NT2/D1 (cell line): ENCODE results near the gene TMEM132C.

Source experiments
- DNase-seq: peaks from one replicate; pipeline ENCODE4 v3.0.0-alpha.2; 2011; ENCODE audit warnings: low read depth, low spot score
- H3K27me3 ChIP-seq: 2 replicates; pipeline ENCODE4 v1.6.0; 2011; ENCODE audit warnings: mild to moderate bottlenecking; ENCODE audit not compliant: insufficient read length, insufficient read depth
- H3K36me3 ChIP-seq: 2 replicates; pipeline ENCODE4 v1.6.1; 2011; ENCODE audit warnings: mild to moderate bottlenecking, low read length, mixed read lengths; ENCODE audit not compliant: insufficient read depth, insufficient read length
- H3K4me1 ChIP-seq: 2 replicates; pipeline ENCODE4 v1.5.1; 2011; ENCODE audit not compliant: insufficient read depth, insufficient read length
- H3K4me3 ChIP-seq: 2 replicates; pipeline ENCODE4 v1.5.1; 2011; ENCODE audit warnings: low read depth; ENCODE audit not compliant: insufficient read length
- H3K9ac ChIP-seq: 2 replicates; pipeline ENCODE4 v1.6.0; 2011; ENCODE audit warnings: low read depth; ENCODE audit not compliant: insufficient read length
- H3K9me3 ChIP-seq: 2 replicates; pipeline ENCODE4 v1.5.1; 2011; ENCODE audit warnings: mild to moderate bottlenecking, low read length; ENCODE audit not compliant: insufficient read depth
- SUZ12 ChIP-seq: IDR thresholded peaks from 2 replicates; pipeline ENCODE4 v1.6.1; 2011; ENCODE audit not compliant: insufficient read length, insufficient read depth; ENCODE audit errors: extremely low read depth
- YY1 ChIP-seq: IDR thresholded peaks from 2 replicates; pipeline ENCODE4 v1.6.1; 2011; ENCODE audit not compliant: insufficient read length, insufficient read depth
- ZNF274 ChIP-seq: IDR thresholded peaks from 2 replicates; pipeline ENCODE4 v1.6.1; 2011; ENCODE audit warnings: mild to moderate bottlenecking, low read depth, low read length

TMEM132C gene

GRCh38 chr12:128557231-128557630, 290.3 kb downstream of the TMEM132C start:
- no peak for TF ChIP-seq ZNF274
- no peak for TF ChIP-seq SUZ12
- Histone ChIP-seq H3K36me3 (no peaks in the 10 kb centered on the region), H3K9me3 (0 out of 2 replicates have a peak, but pooled peaks cover under 1% of the 10 kb centered on the region), H3K9ac (no peak overlapping the region), H3K4me1 (no peaks in the 10 kb centered on the region), H3K4me3 (no peak overlapping the region), H3K27me3 (no peaks in the 10 kb centered on the region)
- no peak for DNase-seq

GRCh38 chr12:128564956-128565355, 298.0 kb downstream of the TMEM132C start:
- H3K9me3 ChIP-seq: peaks cover 13% of the 10 kb centered on the region; the same call in 1 of the 2 replicates
- TF ChIP-seq SUZ12 (no peak), ZNF274 (no peak), YY1 (no peak)
- H3K9ac ChIP-seq: no peak overlapping the region
- H3K4me1 ChIP-seq: no peaks in the 10 kb centered on the region
- H3K4me3 ChIP-seq: no peak overlapping the region
- no peaks in the 10 kb centered on the region for H3K27me3 ChIP-seq
- DNase-seq: no peak
- no peaks in the 10 kb centered on the region for H3K36me3 ChIP-seq

DNA sequence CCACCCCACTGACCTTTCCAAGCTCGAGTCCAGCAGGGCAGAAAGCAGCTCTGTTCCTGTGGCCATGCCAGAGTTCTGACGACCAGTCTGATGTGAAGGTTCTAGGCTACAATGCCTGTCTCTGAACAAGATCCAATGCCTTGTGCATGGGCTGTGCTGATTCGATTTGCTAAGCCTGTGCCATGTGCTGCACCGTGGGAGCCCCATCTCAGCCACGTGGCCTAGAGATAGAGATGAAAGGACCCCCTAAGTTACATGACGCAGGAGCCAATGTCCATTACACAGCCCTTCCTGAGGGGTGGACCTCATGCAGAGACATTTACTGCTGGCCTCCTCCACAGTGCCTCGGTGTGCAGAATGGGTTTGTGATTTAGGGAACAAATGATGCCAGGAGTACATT, 300.8 kb downstream of the TMEM132C start:
- no peak for TF ChIP-seq YY1
- no peak for TF ChIP-seq ZNF274
- no peak for TF ChIP-seq SUZ12
- Histone ChIP-seq H3K4me3 (no peak overlapping the region), H3K4me1 (no peaks in the 10 kb centered on the region), H3K36me3 (no peaks in the 10 kb centered on the region), H3K9ac (no peak overlapping the region), H3K9me3 (peaks cover 18% of the 10 kb centered on the region), H3K27me3 (no peaks in the 10 kb centered on the region)
- no peak for DNase-seq

GRCh38 chr12:128570191-128571065, 303.5 kb downstream of the TMEM132C start:
- Histone ChIP-seq H3K4me3 (no peak overlapping the region), H3K4me1 (no peaks in the 10 kb centered on the region), H3K9me3 (peaks cover 10% of the 10 kb centered on the region), H3K27me3 (no peaks in the 10 kb centered on the region), H3K36me3 (no peaks in the 10 kb centered on the region), H3K9ac (no peak overlapping the region)
- no peak for DNase-seq
- TF ChIP-seq YY1 (no peak), ZNF274 (no peak), SUZ12 (no peak)

- TF ChIP-seq ZNF274: no peak
- no peak for TF ChIP-seq SUZ12
- no peak for TF ChIP-seq YY1
- Histone ChIP-seq H3K4me1 (no peaks in the 10 kb centered on the region), H3K9me3 (peaks cover 10% of the 10 kb centered on the region), H3K4me3 (no peak overlapping the region), H3K27me3 (no peaks in the 10 kb centered on the region), H3K36me3 (no peaks in the 10 kb centered on the region), H3K9ac (no peak overlapping the region)
- no peak for DNase-seq
These were observed 305.2 kb downstream of the TMEM132C start for GRCh38 chr12:128571906-128572810.

DNA sequence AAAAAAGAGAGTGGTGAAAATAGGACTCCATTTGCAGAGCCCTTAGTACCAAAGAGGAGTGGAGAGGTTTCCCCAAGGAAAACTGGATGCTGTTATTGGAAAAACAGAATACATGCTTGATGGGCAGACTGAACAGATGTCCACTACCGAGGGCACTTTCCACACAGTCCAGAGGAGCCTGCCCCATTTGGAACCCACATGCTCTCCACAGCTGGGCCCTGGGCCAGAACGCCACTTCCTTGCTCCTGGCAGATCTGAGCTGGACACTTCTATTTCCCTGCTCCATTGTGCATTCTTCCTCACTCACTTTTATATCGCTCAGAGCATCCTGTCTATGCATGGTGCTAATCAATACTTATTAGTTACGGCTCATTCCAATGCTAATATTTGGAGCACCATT, 306.9 kb downstream of the TMEM132C start:
- no peak overlapping the region for H3K9ac ChIP-seq
- H3K36me3 ChIP-seq: no peaks in the 10 kb centered on the region
- no peak for TF ChIP-seq YY1
- no peak for TF ChIP-seq ZNF274
- no peaks in the 10 kb centered on the region for H3K4me1 ChIP-seq
- DNase-seq: no peak
- H3K9me3 ChIP-seq: peaks cover 10% of the 10 kb centered on the region
- H3K27me3 ChIP-seq: no peaks in the 10 kb centered on the region
- no peak overlapping the region for H3K4me3 ChIP-seq

GRCh38 chr12:128578045-128578444, 311.1 kb downstream of the TMEM132C start:
- DNase-seq: no peak
- Histone ChIP-seq H3K4me1 (no peaks in the 10 kb centered on the region), H3K9me3 (peaks cover 11% of the 10 kb centered on the region), H3K4me3 (no peak overlapping the region), H3K9ac (no peak overlapping the region), H3K27me3 (no peaks in the 10 kb centered on the region), H3K36me3 (no peaks in the 10 kb centered on the region)
- TF ChIP-seq ZNF274 (no peak), SUZ12 (no peak), YY1 (no peak)
